IPS-20b (cell line): Measurements from ENCODE around the gene NPAS3.

ENCODE experiments used
- H3K27ac ChIP-seq: one replicate; pipeline ENCODE4 v1.5.1; 2013; ENCODE audit warnings: low read length
- H3K27me3 ChIP-seq: 2 replicates; pipeline ENCODE4 v1.6.1; 2013; ENCODE audit warnings: mild to moderate bottlenecking, low read length, inconsistent platforms; ENCODE audit not compliant: insufficient read depth
- H3K36me3 ChIP-seq: 2 replicates; pipeline ENCODE4 v1.6.1; 2013; ENCODE audit warnings: low read depth, mild to moderate bottlenecking, inconsistent platforms, low read length, moderate library complexity; ENCODE audit not compliant: insufficient read depth
- H3K4me1 ChIP-seq: 2 replicates; pipeline ENCODE4 v1.6.1; 2013; ENCODE audit warnings: mild to moderate bottlenecking, control low read depth, inconsistent platforms, low read length, moderate library complexity; ENCODE audit not compliant: insufficient read depth
- H3K4me3 ChIP-seq: 2 replicates; pipeline ENCODE4 v1.5.1; 2013; ENCODE audit warnings: mild to moderate bottlenecking, low read length, inconsistent platforms
- H3K9ac ChIP-seq: 2 replicates; pipeline ENCODE4 v1.6.1; 2013; ENCODE audit warnings: low read depth, mild to moderate bottlenecking, inconsistent platforms, low read length, moderate library complexity
- H3K9me3 ChIP-seq: 2 replicates; pipeline ENCODE4 v1.6.1; 2013; ENCODE audit warnings: mild to moderate bottlenecking, low read depth, low read length, inconsistent platforms; ENCODE audit not compliant: insufficient read depth

Gene NPAS3

DNA sequence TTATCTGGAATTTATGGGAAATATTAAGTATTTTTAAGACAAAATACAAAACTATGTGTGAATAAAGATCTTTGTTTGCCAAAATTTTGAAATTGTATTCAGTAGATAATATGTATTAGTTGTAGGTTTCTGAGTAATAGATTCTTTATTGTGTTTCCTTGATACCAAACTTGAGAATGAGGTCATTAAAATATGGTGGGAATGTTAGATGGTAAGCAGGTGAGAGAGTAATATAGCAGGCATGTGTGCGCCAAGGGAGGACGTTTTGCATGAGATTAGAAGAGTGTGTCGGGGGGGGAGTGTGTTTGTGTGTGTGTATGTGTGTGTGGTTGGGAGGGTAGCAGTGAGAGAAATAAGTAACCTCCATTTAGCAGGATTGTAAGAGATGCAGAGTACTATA lies 376.5 kb downstream of the NPAS3 start:
- H3K9ac ChIP-seq, result no peak overlapping the region
- no peaks in the 10 kb centered on the region for H3K27me3 ChIP-seq
- H3K36me3 ChIP-seq, result no peaks in the 10 kb centered on the region
- H3K27ac ChIP-seq, result no peak overlapping the region
- H3K9me3 ChIP-seq, result no peaks in the 10 kb centered on the region
- H3K4me3 ChIP-seq, result no peak overlapping the region
- H3K4me1 ChIP-seq, result no peaks in the 10 kb centered on the region

GRCh38 chr14:33315721-33316120 lies 377.0 kb downstream of the NPAS3 start:
- Histone ChIP-seq H3K36me3 (no peaks in the 10 kb centered on the region), H3K9ac (no peak overlapping the region), H3K27ac (no peak overlapping the region), H3K27me3 (no peaks in the 10 kb centered on the region), H3K4me1 (no peaks in the 10 kb centered on the region), H3K9me3 (no peaks in the 10 kb centered on the region), H3K4me3 (no peak overlapping the region)

DNA sequence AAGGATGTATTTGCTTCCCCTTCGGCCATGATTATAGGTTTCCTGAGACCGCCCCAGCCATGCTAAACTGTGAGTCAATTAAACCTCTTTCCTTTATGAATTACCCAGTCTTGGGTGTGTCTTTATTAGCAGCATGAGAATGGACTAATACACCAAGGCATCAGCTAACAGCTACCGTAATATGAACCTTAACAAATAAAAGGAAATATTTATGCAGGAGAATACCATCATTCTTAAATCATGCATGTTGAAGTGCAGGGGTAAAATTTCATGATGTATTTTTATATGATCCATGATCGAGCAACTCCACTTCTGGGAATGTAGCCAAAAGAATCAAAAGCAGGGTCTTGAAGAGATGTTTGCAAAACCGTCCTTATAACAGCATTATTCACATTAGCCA lies 379.0 kb downstream of the NPAS3 start:
- Histone ChIP-seq H3K9me3 (no peaks in the 10 kb centered on the region), H3K4me1 (no peaks in the 10 kb centered on the region), H3K27ac (no peak overlapping the region), H3K4me3 (no peak overlapping the region), H3K9ac (no peak overlapping the region), H3K36me3 (no peaks in the 10 kb centered on the region), H3K27me3 (no peaks in the 10 kb centered on the region)

- H3K9ac ChIP-seq, result no peak overlapping the region
- H3K4me1 ChIP-seq, result no peaks in the 10 kb centered on the region
- no peaks in the 10 kb centered on the region for H3K36me3 ChIP-seq
- no peaks in the 10 kb centered on the region for H3K27me3 ChIP-seq
- H3K4me3 ChIP-seq, result no peak overlapping the region
- H3K27ac ChIP-seq, result no peak overlapping the region
- H3K9me3 ChIP-seq, result no peaks in the 10 kb centered on the region
Measured at GRCh38 chr14:33323979-33324378, 385.3 kb downstream of the NPAS3 start.

- H3K36me3 ChIP-seq, result no peaks in the 10 kb centered on the region
- H3K9ac ChIP-seq, result no peak overlapping the region
- no peak overlapping the region for H3K27ac ChIP-seq
- no peak overlapping the region for H3K4me3 ChIP-seq
- no peaks in the 10 kb centered on the region for H3K4me1 ChIP-seq
- H3K9me3 ChIP-seq, result peaks cover 5% of the 10 kb centered on the region; the same call in 1 of the 2 replicates
- no peaks in the 10 kb centered on the region for H3K27me3 ChIP-seq
Measured at GRCh38 chr14:33331176-33331949, 392.7 kb downstream of the NPAS3 start.

DNA sequence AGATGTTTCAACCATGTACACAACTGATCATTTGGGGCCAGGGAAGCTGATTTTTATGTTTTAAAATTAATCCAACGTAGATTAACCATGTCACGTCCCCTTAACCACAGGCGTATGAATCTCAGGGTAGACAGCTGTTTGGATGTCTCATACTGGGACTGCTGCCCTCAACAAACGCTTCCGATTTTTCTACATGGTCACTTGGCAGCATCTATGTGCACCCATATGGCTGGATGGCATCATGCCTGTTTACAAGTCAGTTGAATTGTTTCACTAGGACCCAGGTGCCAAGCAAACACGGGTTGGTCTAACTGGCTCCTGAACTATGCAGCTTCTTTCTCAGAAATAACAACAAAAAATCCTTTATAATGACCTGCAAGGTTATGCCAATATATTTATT lies 393.8 kb downstream of the NPAS3 start:
- Histone ChIP-seq H3K9ac (no peak overlapping the region), H3K27me3 (no peaks in the 10 kb centered on the region), H3K4me3 (no peak overlapping the region), H3K27ac (no peak overlapping the region), H3K36me3 (no peaks in the 10 kb centered on the region), H3K9me3 (peaks cover 16% of the 10 kb centered on the region), H3K4me1 (no peaks in the 10 kb centered on the region)

DNA sequence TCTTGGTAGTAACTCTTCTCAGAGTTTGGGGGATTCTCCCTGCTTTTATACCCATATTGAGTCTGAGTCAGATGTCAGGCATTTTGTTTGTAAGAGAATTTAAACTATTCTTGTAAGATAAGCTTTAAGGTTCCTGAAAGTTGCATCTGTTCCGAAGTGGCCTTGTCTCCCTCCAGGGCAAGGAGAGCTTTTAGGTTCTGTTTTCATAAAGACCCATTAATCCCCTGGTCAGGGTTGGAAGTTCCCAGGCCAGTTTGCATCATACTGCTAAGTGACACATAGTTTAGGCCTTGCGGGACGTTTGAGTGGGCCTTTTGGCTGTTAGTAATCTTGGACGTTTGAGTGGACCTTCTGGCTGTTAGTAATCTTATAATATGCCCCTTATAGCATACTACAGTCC lies 396.7 kb downstream of the NPAS3 start:
- no peak overlapping the region for H3K4me3 ChIP-seq
- no peaks in the 10 kb centered on the region for H3K4me1 ChIP-seq
- no peaks in the 10 kb centered on the region for H3K27me3 ChIP-seq
- H3K36me3 ChIP-seq, result no peaks in the 10 kb centered on the region
- H3K27ac ChIP-seq, result no peak overlapping the region
- peaks cover 18% of the 10 kb centered on the region for H3K9me3 ChIP-seq
- H3K9ac ChIP-seq, result no peak overlapping the region

GRCh38 chr14:33342299-33342974 lies 403.8 kb downstream of the NPAS3 start:
- no peaks in the 10 kb centered on the region for H3K36me3 ChIP-seq
- H3K9me3 ChIP-seq, result peaks cover 3% of the 10 kb centered on the region
- no peak overlapping the region for H3K27ac ChIP-seq
- no peak overlapping the region for H3K9ac ChIP-seq
- peaks cover 23% of the 10 kb centered on the region for H3K4me1 ChIP-seq
- H3K27me3 ChIP-seq, result no peaks in the 10 kb centered on the region
- H3K4me3 ChIP-seq, result peak overlapping the region; percentile 23; the same call in 1 of the 2 replicates

- peaks cover 23% of the 10 kb centered on the region for H3K4me1 ChIP-seq
- H3K36me3 ChIP-seq, result no peaks in the 10 kb centered on the region
- H3K9me3 ChIP-seq, result no peaks in the 10 kb centered on the region
- H3K27me3 ChIP-seq, result no peaks in the 10 kb centered on the region
- H3K9ac ChIP-seq, result no peak overlapping the region
- peak overlapping the region; percentile 23; the same call in 1 of the 2 replicates for H3K4me3 ChIP-seq
- no peak overlapping the region for H3K27ac ChIP-seq
Measured at GRCh38 chr14:33343016-33343415, 404.3 kb downstream of the NPAS3 start.

GRCh38 chr14:33347796-33348195 lies 409.1 kb downstream of the NPAS3 start:
- Histone ChIP-seq H3K27me3 (no peaks in the 10 kb centered on the region), H3K27ac (no peak overlapping the region)

DNA sequence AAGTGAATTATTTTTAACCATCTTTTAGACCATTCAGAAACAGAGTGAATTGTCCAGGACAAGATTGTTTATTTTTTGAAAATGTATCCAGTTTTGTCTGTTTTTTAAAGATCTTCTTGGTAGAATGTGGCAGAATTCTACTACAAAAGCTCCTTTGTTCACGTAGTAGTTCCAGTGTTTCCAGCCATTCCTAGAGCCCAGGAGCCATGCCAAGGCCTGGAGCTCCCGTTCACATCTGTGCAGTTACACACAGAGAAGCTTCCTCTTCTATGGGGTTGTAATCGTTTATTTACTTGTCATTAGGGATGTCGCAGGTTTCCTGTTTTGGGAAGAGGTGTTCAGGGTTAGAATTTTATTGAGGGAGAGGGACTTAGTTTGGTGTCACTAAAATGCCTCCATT lies 409.8 kb downstream of the NPAS3 start:
- no peaks in the 10 kb centered on the region for H3K27me3 ChIP-seq
- no peak overlapping the region for H3K27ac ChIP-seq
- no peak overlapping the region for H3K9ac ChIP-seq
- no peak overlapping the region for H3K4me3 ChIP-seq
- no peaks in the 10 kb centered on the region for H3K36me3 ChIP-seq
- H3K9me3 ChIP-seq, result no peaks in the 10 kb centered on the region
- H3K4me1 ChIP-seq, result peaks cover 16% of the 10 kb centered on the region; the same call in 1 of the 2 replicates

More at GRCh38 chr14:33347796-33348195, 409.1 kb downstream of the NPAS3 start:
- Histone ChIP-seq H3K9ac (no peak overlapping the region), H3K4me3 (no peak overlapping the region), H3K4me1 (peaks cover 23% of the 10 kb centered on the region), H3K36me3 (no peaks in the 10 kb centered on the region), H3K9me3 (no peaks in the 10 kb centered on the region)

DNA sequence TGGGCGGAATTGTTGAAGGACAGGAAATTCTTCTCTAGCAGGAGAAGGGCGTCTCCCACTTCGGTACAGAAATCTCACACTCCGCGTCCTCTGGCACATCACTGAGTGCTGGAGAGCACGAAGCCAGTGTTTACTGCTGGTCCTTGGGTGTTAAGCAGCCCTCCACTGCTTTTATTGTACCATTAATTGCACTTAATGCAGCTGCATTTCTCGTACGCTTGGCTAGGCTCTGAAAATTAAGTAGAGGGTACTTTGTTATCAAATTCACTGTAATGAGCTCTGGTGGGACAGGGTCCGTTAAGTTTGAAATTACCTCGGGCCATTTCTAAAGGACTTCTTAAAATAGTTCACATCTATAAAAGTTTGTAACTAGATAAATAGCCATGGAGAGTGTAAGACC lies 411.2 kb downstream of the NPAS3 start:
- Histone ChIP-seq H3K4me1 (peaks cover 12% of the 10 kb centered on the region; the same call in 1 of the 2 replicates), H3K4me3 (no peak overlapping the region), H3K27me3 (no peaks in the 10 kb centered on the region), H3K9me3 (no peaks in the 10 kb centered on the region), H3K9ac (no peak overlapping the region), H3K27ac (no peak overlapping the region), H3K36me3 (no peaks in the 10 kb centered on the region)
